Measurements from ENCODE around the gene CRTC1.

DNA sequence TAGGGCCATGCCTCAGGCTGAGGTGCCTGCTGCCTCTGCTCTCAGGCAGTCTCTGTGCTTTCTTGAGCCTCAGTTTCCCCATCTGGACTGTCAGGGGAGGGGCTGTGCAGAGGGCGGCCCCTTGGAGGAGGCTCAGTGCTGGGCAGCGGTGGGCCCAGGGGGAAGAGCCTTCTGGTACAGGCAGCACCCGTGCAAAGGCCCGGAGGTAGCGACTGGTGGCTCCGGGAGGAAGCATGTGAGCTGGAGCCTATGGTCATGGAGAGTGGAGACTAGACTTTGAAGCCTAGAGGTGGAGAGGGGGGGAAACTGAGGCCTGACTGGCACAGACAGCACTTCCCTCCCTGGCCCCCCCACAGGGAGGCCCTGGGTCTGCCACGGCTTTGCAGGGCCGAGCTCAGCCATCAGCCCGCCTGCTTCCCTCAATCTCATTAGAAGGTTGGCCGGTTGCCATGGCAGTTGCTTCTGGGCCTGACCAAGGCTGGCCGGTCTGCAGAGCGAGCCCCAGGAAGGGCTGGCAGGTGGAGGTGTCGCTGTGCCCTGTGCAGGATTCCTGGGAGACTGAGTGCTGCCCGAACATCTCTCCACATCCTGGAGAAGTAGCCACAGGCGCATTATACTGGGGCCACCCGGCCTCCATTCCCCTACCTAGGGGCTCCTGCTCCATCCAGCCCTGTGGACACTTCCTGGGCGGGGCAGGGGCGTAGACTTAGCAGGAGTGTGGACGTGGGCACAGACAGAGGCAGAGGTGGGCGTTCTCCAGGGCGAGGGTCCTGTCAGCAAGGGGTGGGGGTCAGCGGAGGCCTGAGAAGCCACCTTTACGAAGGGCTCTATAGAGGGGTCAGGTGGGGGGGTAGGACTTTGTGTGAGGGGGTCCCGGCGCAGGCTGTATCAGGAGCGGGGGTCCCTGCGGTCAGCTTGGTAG lies 53.2 kb downstream of the CRTC1 start:
- TF ChIP-seq MYC (IDR thresholded peaks at IDR 0.05; ENCODE audit: borderline replicate concordance, low read length) = no peak
- no peak for TF ChIP-seq POLR2A (IDR thresholded peaks at IDR 0.05; ENCODE audit: low read length)
- TF ChIP-seq, protein P1, sequence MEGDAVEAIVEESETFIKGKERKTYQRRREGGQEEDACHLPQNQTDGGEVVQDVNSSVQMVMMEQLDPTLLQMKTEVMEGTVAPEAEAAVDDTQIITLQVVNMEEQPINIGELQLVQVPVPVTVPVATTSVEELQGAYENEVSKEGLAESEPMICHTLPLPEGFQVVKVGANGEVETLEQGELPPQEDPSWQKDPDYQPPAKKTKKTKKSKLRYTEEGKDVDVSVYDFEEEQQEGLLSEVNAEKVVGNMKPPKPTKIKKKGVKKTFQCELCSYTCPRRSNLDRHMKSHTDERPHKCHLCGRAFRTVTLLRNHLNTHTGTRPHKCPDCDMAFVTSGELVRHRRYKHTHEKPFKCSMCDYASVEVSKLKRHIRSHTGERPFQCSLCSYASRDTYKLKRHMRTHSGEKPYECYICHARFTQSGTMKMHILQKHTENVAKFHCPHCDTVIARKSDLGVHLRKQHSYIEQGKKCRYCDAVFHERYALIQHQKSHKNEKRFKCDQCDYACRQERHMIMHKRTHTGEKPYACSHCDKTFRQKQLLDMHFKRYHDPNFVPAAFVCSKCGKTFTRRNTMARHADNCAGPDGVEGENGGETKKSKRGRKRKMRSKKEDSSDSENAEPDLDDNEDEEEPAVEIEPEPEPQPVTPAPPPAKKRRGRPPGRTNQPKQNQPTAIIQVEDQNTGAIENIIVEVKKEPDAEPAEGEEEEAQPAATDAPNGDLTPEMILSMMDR (IDR thresholded peaks at IDR 0.05) = no peak
- no peak for TF ChIP-seq KDM1A (IDR thresholded peaks at IDR 0.05; ENCODE audit: low read depth)
- no peak for TF ChIP-seq RCOR1 (IDR thresholded peaks at IDR 0.05; ENCODE audit: low read depth, low read length)
- TF ChIP-seq CEBPB (IDR thresholded peaks at IDR 0.05) = no peak
- TF ChIP-seq, protein P2, sequence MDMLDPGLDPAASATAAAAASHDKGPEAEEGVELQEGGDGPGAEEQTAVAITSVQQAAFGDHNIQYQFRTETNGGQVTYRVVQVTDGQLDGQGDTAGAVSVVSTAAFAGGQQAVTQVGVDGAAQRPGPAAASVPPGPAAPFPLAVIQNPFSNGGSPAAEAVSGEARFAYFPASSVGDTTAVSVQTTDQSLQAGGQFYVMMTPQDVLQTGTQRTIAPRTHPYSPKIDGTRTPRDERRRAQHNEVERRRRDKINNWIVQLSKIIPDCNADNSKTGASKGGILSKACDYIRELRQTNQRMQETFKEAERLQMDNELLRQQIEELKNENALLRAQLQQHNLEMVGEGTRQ (IDR thresholded peaks at IDR 0.05) = no peak
- TF ChIP-seq EP300 (IDR thresholded peaks at IDR 0.05) = no peak
- TF ChIP-seq SMC3 (IDR thresholded peaks at IDR 0.05) = no peak
- TF ChIP-seq ZFP36 (IDR thresholded peaks at IDR 0.05; ENCODE audit: borderline replicate concordance, partially characterized antibody) = no peak
- TF ChIP-seq JUNB (IDR thresholded peaks at IDR 0.05) = no peak
- no peak for TF ChIP-seq MAFK (IDR thresholded peaks at IDR 0.05; ENCODE audit: partially characterized antibody)
- no peak for TF ChIP-seq RFX5 (IDR thresholded peaks at IDR 0.05)

Data from A549 (cell line).